ENCODE measurements around the gene FPR3.

FPR3 gene

GRCh38 chr19:51807111-51807701, 12.2 kb downstream of the FPR3 start:
- no peak for DNase-seq (ENCODE audit: low spot score)

DNA sequence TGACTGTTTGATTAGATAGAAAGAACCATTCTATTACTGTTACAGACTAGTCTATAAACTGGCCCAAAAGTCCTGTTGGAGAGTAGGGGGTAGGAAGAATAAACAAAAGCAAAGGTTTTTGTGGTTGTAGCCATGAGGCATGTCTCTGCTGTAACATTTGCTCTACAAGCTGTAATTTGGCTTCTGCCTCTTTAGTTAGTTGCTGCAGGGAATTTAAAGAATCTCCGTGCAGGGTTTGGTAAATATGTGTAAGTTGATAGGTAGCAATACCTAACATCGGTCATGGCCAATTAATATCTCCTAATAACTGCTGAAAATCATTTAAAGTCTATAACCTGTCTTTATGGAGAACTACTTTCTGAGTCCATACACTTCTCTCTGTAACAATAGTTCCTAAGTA, 13.0 kb downstream of the FPR3 start:
- DNase-seq (ENCODE audit: low spot score): no peak

- DNase-seq (ENCODE audit: low spot score): no peak
Observed at GRCh38 chr19:51808333-51808986, 13.5 kb downstream of the FPR3 start.

- no peak for DNase-seq (ENCODE audit: low spot score)
Observed at GRCh38 chr19:51809787-51810186, 14.8 kb downstream of the FPR3 start.

- DNase-seq (ENCODE audit: low spot score): no peak
Observed at GRCh38 chr19:51810223-51810622, 15.3 kb downstream of the FPR3 start.

GRCh38 chr19:51811344-51811743, 16.4 kb downstream of the FPR3 start:
- no peak for DNase-seq (ENCODE audit: low spot score)

DNA sequence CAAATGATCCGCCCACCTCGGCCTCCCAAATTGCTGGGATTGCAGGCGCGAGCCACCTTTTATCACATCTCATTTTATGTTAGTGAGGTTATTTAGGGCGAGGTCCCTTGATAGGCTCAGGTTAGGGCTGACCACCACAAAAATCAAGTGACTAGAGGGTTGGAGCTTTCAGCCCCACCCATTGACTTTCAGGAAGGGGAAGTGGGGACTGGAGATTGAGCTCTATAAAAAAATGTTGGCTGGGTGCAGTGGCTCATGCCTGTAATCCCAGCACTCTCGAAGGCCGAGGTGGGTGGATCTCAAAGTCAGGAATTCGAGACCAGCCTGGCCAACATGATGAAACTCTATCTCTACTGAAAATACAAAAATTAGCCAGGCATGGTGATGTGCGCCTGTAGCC, 20.1 kb downstream of the FPR3 start:
- DNase-seq (ENCODE audit: low spot score): no peak

DNA sequence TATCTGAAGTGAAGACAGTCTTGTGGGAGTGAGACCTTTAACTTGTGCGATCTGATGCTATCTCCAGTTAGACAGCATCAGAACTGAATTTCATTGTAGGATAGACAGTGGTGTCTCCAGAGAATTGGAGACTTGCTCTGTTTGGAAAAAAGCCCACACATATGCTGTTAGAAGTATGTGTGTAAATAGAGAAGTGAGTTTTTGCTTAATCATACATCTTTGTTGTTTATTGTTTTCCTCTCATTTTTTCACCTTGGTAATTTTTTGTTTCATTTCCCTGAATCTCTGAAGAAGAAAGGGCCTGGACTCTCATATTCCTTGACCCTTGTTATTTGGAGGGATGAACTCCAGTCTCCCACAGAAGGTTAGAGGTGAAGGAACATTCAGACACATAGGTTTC, 21.8 kb downstream of the FPR3 start:
- no peak for DNase-seq (ENCODE audit: low spot score)

GRCh38 chr19:51820011-51820410, 25.1 kb downstream of the FPR3 start:
- DNase-seq (ENCODE audit: low spot score): no peak

GRCh38 chr19:51820831-51821446, 26.0 kb downstream of the FPR3 start:
- DNase-seq (ENCODE audit: low spot score): no peak

GRCh38 chr19:51821456-51821855, 26.5 kb downstream of the FPR3 start:
- no peak for DNase-seq (ENCODE audit: low spot score)

DNA sequence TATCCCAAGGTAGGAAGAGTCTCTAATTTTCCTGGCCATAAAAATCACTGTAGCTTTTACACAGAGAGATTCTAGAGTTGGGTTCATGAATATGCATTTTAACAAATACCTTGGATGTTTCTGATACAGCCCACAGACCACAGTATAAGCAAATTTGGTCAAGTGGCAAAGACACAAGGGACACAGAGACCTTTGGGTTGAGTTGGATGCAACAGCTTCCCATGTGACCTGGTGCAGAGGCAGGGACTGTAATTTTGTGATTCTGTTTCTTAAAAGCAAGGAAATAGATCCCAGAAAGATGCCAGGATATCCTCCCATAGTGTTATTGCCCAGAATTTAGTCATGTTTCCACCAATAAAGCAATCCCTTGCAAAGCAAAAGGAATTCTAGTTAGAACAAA, 27.0 kb downstream of the FPR3 start:
- no peak for DNase-seq (ENCODE audit: low spot score)

DNA sequence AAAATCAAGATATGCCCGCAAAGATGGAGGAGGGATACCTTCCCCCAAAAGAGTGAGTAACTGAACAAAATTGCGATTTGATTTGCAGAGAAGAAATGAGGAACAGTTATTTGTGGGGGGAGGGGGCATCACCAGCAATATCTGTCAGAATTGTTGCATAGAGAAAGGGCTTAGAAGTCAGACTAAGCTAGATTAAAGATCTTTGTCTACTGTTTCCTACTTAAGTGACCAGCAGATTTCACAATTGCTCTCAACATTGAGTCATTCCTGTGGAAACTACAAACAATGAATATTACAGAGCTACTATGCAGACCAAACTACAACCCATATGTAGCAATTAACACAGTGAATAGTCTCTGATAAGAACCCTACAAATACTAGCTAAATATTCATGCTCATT, 27.4 kb downstream of the FPR3 start:
- no peak for DNase-seq (ENCODE audit: low spot score)

DNA sequence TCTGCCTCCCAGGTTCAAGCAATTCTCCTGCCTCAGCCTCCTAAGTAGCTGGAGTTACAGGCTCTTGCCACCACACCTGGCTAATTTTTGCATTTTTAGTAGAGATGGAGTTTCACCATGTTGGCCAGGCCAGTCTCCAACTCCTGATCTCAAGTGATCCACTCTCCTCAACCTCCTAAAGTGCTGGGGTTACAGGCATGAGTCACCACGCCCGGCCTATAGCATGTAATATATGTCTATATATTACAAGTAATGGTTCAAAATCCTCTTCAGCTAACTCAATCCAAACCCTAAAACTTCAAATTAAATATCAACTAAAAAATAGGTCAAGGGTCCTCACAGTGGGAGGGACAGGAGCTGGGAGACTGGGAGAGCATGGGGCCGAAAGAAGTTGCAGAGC, 28.0 kb downstream of the FPR3 start:
- DNase-seq (ENCODE audit: low spot score): no peak

GRCh38 chr19:51824281-51825005, 29.5 kb downstream of the FPR3 start:
- peak; percentile 8 for DNase-seq (ENCODE audit: low spot score)

DNA sequence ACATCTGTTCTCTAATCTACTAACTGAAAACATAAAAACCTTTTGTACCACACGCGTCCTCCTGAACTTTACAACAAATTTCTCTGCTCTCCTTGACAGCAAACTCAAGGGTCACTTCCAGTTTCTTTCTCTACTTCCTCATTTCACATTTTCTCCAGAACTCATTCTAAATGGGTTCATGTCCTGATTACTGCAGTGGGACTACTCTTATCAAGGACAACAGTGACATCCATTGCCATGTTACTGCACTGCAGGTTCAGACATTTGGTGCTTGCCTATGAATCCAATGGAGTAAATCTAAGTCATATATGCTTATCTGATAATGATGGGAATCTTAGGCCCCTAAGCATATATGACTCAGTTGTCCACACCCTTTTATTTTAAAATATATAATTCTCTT, 35.3 kb downstream of the FPR3 start:
- DNase-seq (ENCODE audit: low spot score): no peak

GRCh38 chr19:51837145-51837544, 42.2 kb downstream of the FPR3 start:
- no peak for DNase-seq (ENCODE audit: low spot score)

DNA sequence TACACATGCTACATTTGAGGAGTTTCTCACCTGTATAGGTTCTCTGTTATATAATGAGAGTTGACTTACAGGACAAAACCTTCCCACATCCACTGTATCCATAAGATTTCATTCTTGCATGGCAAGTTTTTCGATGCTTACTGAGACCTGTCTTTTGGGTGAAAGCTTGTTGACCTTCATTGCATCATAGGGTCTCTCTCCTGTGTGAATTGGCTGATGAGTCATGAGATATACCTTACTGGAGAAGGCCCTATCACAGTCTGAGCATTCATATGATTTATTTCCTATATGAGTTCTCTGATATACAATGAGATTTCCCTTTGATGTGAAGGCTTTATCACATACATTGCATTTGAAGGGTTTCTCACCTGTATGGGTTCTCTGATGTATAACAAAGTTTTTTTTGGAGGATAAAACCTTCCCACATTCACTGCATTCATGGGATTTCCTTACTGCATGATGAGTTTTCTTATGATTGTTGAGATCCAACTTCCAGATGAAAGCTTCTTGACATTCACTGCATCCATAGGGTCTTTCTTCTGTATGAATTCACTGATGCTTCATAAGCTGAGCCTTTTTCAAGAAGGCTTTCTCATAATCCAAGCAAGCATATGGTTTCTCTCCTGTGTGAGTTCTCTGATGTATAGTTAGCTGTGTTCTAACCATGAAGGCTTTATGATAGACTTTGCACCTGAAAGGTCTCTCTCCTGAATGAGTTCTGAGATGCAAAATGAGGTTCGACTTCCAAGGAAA, 67.1 kb downstream of the FPR3 start:
- DNase-seq (ENCODE audit: low spot score): no peak

DNA sequence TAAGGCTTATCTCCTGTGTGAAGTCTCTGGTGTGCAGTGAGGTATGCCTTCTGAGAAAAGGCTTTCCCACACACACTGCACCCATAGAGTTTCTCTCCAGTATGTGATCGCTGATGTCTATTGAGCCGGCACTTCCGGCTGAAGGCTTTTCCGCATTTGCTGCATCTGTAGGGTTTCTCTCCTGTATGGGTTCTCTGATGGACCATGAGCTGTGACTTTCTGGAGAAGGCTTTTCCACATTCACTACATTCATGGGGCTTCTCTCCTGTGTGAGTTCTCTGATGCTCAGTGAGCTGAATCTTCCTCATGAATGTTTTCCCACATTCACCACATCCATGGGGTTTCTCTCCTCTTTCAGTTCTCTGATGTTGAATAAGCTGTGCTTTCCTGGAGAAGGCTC, 78.1 kb downstream of the FPR3 start:
- no peak for DNase-seq (ENCODE audit: low spot score)

All from CD4-positive, alpha-beta T cell treated with Interleukin-15 for 4 hours (primary cell).